Activated CD8-positive, alpha-beta memory T cell treated with anti-CD3 and anti-CD28 coated beads, Interleukin-2, amount 50 U/mL, for 1 hour (primary cell): Measurements from ENCODE around the gene UBE2J2.
A peak's percentile ranks its signal among the peaks of the same experiment; 100 is the strongest.

Experiments
- DNase-seq: peaks from one replicate; pipeline ENCODE4 v3.0.0-alpha.2; 2020; ENCODE audit errors: extremely low read depth

Gene UBE2J2

DNA sequence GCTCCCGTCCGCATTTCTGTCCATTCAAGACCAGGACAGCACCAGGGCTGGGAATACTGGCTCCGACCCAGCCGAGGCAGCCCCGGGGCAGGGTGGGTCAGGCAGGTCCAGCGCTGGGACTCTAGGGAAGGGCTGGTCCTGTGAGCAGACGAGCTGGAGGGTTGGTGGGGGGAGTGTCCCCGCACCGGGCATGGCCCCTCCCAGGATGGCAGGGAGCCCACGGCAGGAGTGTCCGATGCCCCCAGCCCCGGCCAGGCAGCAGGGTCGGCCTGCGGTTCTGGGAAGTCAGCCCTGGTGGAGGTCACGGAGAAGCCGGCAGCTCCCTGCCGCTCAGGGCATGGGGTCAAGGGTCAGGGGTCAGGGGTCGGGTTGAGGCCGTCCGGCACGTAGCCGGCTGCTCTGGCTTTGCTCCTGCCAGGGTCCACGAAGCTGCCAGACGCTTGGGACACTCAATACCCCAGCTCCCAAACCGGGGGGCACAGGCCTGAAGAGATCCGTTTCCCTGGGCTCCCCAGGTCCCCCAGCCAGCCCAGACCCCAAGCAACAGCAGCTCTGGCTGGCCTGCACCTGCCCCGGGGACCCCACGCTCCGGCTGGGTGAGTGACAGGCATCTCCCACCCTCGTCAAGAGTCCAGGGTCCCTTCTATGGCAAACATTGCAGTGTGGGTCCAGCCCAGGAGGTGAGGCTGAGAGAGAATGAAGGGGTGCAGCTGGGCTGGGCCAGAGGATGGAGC is 33.9 kb downstream of the UBE2J2 start:
- no peak for DNase-seq

DNA sequence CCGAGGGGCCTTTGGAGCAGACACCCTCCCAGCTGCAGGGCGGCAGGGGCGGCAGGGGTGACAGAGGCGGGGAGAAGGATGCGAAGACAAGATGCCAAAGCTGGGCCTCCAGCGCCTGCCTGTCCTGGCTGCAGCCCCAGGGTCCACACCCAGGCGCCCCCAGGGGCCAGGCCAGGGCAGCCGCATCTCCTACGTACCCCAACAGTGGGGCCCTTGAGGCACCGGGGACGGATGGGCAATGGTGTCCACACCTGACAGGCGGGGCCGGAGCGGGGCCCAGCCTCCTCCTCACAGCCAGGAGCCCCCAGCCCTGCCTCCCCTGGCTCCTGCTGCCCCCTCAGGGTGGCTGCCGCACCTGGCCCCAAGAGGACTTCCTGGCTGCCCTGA is 34.4 kb downstream of the UBE2J2 start:
- DNase-seq: no peak

DNA sequence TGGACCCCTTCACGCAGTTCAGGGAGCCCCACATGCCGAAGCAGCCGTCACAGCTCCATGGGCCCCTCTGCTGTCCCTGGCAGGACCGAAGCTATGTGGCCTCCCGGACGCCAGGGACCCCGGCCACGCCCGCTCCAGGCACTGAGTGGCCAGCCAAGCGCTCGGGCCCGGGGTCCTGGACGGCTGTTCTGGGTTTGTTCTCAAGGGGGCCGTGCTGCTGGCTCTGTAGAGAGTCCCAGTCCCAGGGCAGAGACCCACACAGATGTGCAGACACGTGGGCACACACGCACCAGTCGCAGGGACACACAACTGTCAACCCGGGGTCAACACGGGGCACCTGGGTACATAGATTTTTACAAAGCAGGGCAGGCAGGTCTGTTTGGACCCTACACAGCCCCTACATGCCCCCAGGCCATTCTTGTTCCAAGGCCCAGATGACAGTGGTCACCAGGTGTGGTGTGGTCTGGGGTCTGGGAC is 34.9 kb downstream of the UBE2J2 start:
- no peak for DNase-seq

GRCh38 chr1:1237874-1238701 is 35.6 kb downstream of the UBE2J2 start:
- DNase-seq: no peak

DNA sequence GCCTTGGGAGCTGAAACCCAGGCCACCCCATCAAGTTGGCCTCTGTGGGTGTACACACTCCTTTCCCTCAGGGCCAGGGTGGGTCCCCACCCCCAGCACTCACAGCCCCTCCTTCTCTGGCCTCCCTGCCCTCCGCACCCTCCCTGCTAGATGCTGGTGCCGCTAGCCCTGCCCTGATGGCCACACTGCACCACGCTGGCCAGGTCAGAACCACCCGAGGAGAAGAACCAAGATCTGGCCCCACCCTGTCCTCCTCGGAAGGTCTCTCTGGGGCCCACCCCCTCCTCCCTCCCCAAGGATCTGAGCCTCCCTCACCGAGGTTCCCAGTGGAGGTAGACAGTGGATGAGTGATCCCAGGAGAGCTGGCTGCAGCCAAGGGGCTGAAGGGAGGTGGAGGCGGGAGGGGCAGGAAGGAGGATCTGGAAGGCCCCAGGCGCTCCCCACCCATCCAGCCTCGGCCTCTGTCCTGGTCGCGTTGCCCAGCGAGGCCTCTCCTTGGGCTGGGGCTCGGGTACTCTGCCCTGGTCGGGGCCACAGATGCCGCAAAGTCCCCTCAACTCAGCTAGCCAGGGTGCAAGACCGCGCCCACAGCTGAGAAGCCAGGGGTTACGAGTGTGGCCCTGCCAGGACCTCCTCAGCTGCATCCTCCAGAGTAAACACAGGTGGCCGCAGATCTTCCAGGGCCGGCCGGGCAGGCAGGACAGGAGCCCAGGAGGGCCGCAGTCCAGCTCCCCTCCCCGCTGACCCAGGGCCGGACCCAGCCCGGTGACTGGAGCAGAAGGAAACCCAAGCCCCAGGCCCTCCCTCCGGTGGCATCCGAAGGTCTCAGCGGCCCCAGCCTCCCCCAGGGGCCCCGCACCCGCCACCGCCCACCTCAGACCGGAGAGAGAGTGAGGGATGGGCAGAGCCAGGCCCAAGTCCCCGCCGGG is 36.4 kb downstream of the UBE2J2 start:
- DNase-seq: no peak

DNA sequence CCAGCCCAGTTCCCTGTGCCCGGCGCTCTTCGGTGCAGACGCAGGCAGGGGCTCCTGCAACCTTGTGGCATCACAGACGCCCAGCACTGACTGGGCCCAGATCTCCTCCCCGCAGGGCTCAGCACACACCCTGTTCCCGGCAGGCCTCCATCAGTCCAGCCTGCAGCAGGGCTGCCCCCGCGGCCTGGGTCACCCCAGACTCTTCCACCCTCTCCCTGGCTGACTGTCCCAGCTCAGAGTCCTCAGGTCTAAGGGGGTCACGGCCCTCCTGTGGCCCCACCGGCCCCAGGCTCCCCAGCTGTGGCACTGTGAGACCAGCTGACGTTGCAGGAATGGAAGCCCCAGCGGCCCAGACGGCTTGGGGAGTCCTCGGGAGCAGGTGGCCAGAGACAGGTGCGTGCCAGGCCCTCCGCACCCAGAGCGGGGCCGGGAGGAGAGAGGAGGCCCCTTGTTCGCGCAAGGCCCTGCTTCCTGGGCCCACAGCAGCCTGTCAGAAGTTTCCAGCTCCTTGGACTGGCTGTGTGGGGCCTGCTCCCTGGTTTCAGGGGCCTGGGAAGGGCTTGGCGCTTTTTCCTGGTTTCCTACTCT is 37.4 kb downstream of the UBE2J2 start:
- DNase-seq: no peak

GRCh38 chr1:1235016-1235744 is 38.5 kb downstream of the UBE2J2 start:
- DNase-seq: no peak

- no peak for DNase-seq
These were observed 39.4 kb downstream of the UBE2J2 start for GRCh38 chr1:1234180-1234808.

GRCh38 chr1:1233567-1233892 is 40.1 kb downstream of the UBE2J2 start:
- DNase-seq: no peak

DNA sequence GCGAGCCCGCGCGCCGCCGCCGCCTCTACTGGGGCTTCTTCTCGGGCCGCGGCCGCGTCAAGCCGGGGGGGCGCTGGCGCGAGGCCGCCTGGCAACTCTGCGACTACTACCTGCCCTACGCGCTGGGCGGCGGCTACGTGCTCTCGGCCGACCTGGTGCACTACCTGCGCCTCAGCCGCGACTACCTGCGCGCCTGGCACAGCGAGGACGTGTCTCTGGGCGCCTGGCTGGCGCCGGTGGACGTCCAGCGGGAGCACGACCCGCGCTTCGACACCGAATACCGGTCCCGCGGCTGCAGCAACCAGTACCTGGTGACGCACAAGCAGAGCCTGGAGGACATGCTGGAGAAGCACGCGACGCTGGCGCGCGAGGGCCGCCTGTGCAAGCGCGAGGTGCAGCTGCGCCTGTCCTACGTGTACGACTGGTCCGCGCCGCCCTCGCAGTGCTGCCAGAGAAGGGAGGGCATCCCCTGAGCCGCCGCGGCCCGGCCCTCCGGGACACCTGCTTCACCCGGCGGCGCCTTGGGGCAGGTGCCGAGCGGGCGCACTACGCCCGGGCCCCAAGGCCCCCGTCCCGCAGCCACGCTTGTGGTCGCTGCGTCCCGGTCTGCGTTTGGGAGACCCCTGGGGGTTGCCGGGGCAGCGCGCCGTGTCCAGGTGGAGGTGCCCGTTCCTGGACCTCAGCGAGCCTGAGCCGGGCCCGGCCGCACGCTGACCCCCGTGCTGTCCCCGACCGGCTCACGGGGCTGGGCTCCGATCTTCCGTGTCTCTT is 40.7 kb downstream of the UBE2J2 start:
- DNase-seq: no peak

DNA sequence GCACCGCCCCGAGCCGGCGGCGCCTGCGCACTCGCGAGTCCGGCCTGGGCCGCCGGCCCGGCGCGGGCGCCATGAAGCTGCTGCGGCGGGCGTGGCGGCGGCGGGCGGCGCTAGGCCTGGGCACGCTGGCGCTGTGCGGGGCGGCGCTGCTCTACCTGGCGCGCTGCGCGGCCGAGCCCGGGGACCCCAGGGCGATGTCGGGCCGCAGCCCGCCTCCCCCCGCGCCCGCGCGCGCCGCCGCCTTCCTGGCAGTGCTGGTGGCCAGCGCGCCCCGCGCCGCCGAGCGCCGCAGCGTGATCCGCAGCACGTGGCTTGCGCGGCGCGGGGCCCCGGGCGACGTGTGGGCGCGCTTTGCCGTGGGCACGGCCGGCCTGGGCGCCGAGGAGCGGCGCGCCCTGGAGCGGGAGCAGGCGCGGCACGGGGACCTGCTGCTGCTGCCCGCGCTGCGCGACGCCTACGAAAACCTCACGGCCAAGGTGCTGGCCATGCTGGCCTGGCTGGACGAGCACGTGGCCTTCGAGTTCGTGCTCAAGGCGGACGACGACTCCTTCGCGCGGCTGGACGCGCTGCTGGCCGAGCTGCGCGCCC is 41.4 kb downstream of the UBE2J2 start, which contains the start of gene B3GALT6:
B3GALT6 (plus strand) TSS at position 30 of the 588 bp plus-strand sequence; CDS start at position 72, 42 bp downstream.
- no peak for DNase-seq

DNA sequence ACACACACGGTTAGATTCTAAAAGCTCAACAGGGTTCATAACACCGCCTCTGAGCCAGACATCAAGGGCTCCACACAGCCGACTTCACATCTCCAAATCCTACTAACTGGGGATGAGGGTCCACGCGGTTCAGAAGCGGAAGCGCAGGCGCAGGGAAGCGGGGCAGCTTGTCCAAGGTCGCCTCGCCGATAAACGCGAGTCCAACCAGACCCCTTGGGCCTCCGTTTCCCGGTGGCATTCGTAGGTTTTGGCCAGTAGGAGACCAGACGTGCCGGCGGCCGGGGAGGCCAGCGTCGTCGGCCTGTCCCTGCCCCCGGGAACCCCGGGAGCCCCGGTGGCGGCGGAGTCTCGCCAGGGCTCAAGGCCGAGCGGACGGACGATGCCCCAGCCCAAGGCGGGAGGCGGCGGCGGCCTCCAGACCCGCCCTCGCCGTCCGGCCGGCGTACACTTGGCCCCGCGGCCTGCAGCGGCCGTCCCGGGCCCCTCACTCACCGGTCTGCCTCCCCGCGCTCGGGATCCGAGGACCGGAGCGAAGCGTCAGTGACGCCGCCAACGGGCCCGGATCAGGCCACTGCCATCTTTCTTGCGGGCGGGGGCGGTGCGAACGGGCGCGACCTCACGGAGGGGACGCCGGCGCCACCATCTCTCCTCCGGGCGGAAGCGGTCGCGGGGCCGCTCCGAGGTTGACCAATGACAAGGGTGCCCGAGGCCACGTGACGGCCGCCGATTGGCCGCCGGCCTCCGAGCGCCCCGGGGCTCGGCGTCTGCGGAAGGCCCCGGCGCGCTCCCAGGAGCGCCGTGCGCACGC is 42.0 kb downstream of the UBE2J2 start, which contains the start of gene SDF4:
SDF4 (minus strand) TSS at position 602 of the 808 bp plus-strand sequence. CDS start 3,229 bp downstream, outside the sequence.
- peak; percentile 89 for DNase-seq

DNA sequence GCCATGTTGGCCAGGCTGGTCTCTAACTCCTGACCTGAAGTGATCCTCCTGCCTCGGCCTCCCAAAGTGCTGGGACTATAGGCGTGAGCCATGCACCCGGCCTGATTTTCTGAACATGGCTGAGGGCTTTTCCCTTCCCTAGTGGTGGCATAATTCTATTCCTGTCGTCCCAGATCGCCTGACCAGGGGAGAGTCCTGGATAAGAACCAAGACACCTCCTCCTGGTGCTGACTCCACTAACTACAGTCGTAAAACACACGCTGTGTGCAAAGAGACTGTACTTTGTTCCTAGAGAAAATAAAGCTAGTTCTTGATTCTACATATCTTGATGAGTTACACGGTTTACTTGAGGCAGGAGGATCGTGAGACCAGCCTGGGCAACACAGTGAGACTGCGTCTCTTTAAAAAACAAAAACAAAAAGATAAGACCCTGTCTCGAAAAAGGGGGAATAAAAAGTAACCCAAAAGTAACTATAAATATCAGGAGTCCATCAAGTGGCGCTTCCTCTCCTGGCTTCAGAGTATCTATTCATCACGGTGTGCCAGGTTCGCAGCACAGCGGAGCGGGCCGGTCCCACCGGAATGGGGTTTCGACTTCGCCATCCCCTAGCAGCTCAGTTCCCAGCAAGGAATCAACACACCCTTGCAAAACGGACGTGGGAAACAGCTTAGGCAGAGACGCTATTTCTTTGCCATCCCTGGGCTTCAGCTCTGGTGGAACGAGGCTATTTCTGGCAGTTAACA is 42.8 kb downstream of the UBE2J2 start:
- DNase-seq: no peak

DNA sequence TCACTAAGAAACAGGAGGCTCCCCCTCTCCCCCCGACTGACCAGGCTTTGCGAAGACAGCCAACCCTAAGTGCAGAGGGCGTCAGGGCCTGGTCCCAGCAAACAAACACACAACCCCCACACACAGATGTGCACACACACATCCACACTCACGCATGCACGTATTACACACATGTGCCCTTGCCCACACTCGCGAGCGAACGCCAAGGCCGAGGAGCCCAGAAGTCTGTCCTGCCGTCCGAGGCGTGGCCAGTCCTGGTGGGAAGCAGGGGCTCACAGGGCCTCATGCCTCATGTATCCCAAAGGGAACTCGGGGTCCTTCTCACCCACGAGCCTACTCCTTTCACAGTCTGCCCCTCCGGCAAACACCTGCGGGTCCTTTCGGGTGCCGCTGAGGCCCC is 43.9 kb downstream of the UBE2J2 start:
- no peak for DNase-seq

DNA sequence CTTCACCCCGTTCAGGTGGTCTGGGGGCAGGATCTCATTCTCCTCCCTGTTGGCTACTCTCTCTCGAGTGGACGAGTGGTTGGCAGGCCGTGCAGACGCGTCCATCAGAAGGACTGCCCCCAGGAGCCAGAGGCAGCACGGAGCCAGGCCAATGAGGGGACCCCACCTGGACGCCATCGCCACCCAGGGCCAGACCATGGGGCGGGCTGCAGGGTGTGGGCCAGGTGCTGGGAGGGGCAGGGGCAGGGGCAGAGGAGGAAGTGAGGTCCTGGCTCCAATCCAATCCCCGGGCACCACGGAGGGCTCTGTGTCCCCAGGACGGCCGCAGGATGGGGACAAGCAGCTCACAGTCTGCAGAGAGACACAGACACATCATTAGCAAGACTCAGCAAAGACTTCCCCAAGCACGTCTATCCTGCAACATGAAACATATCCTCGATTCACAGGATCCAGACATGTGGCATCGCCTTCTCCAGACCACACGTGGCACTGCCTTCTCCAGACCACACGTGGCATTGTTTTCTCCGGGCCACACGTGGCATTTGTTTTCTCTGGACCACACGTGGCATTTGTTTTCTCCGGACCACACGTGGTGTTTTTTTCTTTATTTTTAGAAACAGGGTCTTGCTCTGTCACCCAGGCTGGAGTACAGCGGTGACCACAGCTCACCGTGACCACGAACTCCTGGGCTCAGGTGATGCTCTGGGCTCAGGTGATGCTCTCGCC is 44.9 kb downstream of the UBE2J2 start:
- DNase-seq: no peak

DNA sequence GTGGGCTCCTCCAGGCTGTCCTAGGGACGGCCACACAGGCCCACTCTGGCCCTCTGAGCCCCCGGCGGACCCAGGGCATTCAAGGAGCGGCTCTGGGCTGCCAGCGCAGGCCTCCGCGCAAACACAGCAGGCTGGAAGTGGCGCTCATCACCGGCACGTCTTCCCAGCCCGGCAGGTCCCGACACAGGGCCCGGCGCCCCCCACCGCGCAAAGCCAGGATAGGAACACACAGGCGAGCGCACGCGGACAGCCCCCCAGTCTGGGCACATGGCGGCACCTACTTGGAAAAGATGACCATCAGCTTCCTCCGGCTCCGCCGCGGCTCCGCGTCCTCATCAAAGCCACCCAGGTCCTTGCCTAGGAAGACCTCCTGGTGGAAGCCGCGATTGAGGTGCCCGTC is 45.5 kb downstream of the UBE2J2 start:
- no peak for DNase-seq

GRCh38 chr1:1227386-1227785 is 46.3 kb downstream of the UBE2J2 start:
- DNase-seq: no peak
